SK-N-SH (cell line): ENCODE data around the gene IFNA1.

Experiments used
- CTCF ChIP-seq: fragments of 200-600 bp; sonication (generic); IDR thresholded peaks from 2 replicates; pipeline ENCODE4 v1.6.1; 2017; ENCODE audit warnings: antibody characterized with exemption, mild to moderate bottlenecking, moderate library complexity
- NRF1 ChIP-seq: IDR thresholded peaks from 2 replicates; pipeline ENCODE4 v1.6.1; 2012; ENCODE audit warnings: low read depth, mild to moderate bottlenecking, low read length
- POLR2AphosphoS5 ChIP-seq: IDR thresholded peaks from 2 replicates; pipeline ENCODE4 v1.6.1; 2012; ENCODE audit warnings: low read depth, low read length
- RCOR1 ChIP-seq: fragments of 150-350 bp; IDR thresholded peaks from 2 replicates; pipeline ENCODE4 v1.6.1; 2017; ENCODE audit warnings: antibody characterized with exemption, low read length
- REST ChIP-seq: IDR thresholded peaks from 2 replicates; pipeline ENCODE4 v1.6.1; 2012; ENCODE audit warnings: mild to moderate bottlenecking, low read depth, low read length, moderate library complexity
- TCF12 ChIP-seq: IDR thresholded peaks from 2 replicates; pipeline ENCODE4 v1.4.0; 2012

DNA sequence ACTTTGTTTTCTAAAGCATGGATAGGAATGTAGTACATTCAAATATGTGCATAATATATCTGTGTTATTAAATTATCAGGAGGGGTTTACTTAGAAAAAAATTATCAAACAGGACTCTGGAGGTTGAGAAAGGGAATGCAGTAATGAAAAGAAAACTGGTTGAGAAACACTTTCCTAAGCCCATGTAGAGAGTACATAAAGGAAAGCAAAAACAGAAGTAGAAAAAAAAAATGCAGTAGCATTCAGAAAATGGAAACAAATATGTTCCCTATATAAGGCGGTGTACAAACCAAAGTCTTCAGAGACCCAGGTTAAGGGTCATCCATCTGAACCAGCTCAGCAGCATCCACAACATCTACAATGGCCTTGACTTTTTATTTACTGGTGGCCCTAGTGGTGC is 31.4 kb upstream of the IFNA1 start, which contains the start of gene IFNA8:
- TF ChIP-seq NRF1 (no peak), CTCF (no peak), POLR2AphosphoS5 (no peak), RCOR1 (no peak), TCF12 (no peak), REST (no peak)
